NCI-H2196 (cell line): ENCODE results near the gene ZDHHC1.
"Not testable (repeated sequence)": the region's sequence is repeated elsewhere in the genome, so short reads cannot be mapped to it uniquely, and the experiment has no call there.

ENCODE experiments used
- DNase-seq: peaks from one replicate; lab custom pipeline; 2025; ENCODE audit not compliant: unreplicated experiment; lab: John Stamatoyannopoulos, UW

Gene ZDHHC1

GRCh38 chr16:67364600-67365235 lies 51.6 kb downstream of the ZDHHC1 start:
- no peak for DNase-seq

- DNase-seq, result no peak
Measured at GRCh38 chr16:67361038-67361437, 55.2 kb downstream of the ZDHHC1 start.

DNA sequence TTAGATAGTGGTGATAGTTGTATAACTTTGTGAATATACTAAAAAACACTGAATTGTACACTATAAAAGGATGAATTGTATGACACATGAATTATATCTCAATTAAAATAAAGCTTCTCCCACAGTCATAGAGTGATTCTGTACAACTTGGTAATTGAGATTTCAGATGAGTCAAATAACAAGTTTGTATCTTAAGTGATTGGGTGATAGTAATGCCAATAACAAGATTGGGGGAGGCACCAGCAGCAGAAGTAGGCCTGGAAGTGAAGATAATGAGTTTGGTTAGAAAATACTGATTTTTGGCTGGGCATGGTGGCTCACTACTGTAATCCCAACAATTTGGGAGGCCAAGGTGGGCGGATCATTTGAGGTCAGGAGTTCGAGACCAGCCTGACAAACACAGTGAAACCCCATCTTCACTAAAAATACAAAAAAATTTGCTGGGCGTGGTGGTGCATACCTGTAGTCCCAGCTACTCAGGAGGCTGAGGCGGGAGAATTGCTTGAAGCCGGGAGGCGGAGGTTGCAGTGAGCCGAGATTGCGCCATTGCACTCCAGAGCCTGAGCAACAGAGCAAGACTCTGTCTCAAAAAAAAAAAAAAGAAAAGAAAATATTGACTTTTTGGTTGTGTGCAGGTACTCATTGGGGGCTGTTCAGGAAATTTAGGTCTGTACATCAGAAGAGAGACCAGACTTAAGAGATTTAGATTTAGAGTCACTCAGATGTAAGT lies 56.6 kb downstream of the ZDHHC1 start:
- not testable (repeated sequence) for DNase-seq

GRCh38 chr16:67357561-67357960 lies 58.7 kb downstream of the ZDHHC1 start:
- peak; percentile 14 for DNase-seq

GRCh38 chr16:67356396-67356795 lies 59.9 kb downstream of the ZDHHC1 start:
- no peak for DNase-seq

DNA sequence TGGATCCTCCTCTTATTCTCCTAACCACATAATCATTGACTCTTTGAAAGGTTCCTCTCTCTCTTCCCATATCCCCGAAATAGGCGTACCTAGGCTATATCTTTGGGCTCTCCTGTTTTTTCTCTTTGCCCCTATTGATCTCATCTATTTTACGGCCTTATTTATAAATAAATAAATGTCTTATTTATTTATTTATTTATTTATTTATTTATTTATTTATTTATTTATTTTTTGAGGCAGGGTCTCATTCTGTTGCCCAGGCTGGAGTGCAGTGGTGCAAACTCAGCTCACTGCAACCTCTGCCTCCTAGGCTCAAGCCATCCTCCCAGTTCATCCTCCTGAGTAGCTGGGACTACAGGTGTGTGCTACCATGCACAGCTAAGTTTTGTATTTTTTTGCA lies 63.8 kb downstream of the ZDHHC1 start:
- DNase-seq, result not testable (repeated sequence)

DNA sequence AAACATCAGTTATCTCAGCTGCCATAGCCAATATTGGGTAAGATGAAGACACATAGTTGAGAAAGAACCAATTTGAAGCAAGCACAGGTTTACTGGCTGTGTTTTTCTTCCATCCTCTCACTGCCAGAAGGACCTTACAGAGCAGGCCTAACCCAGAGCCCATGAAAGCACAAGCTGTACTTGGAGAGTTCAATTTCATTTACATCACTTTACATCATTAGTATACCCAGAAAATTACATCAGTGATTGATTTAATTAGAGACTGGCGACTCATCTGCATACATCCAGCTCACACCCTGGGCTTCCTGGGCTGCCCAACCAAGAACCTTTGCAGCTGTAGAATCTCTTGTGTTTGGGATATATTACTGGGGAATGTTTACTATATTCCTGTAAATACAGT lies 66.0 kb downstream of the ZDHHC1 start:
- no peak for DNase-seq

DNA sequence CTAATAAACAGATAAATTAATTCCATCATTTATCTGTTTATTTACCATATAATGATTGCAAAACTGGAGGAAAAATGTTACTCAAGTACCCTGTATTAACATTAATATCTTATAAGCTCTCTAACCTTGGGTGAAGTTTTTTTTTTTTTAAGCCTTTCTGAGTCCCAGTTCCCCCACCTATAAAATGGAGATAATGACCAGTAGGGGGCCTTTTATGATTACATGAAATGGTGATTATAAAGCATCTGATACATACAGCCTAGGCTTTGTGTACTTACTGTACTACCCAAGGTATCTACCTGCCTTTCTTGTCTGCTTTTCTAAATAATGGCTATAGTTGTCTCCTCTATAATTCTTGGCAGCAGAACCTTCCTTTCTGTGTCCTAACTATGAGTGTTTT lies 67.1 kb downstream of the ZDHHC1 start:
- no peak for DNase-seq

DNA sequence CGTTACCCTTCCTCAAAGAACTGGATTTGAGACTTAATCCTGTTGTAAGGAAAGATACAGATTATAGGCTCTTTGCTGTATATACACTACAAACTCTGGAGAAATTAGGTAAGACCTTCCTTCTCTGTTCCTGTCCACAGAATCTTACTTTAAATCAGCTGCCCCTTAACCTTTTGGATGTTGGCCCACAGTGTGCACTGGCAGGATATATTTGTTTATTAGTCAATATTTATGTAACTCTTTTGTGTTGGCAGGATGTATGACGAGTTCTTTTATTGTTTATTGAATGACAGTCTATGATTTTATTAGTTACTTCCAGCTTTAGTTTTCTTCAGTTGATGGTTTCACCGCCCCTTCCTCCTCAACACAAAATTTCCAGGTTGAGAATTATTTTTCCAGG lies 69.9 kb downstream of the ZDHHC1 start:
- no peak for DNase-seq

DNA sequence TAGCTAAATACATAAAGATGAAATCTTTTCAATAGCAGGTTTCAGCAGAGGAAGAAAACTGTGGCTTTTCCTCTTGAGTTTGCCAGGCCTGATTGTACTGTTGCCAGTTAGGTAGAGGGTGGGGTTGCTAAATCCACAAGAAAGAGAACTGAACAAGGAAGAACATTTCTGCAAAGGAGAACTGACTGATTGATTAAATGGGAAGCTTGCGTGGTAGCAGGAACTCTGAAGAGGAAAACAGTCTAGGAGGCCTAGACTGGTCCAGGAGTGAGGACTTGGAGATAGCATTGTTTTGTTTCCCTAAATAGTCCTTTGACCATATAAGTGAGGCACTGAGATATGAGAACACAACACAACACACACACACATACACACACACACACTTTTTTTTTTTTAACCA lies 70.9 kb downstream of the ZDHHC1 start:
- DNase-seq, result no peak
